GM12873 (cell line): ENCODE data around the gene RALGPS1.

Source experiments
- CTCF ChIP-seq: IDR thresholded peaks from 2 replicates; pipeline ENCODE4 v1.5.1; 2012; ENCODE audit warnings: low read depth, mild to moderate bottlenecking, moderate library complexity, low read length, control low read depth; ENCODE audit not compliant: insufficient read depth; ENCODE audit errors: missing control alignments

Gene RALGPS1

GRCh38 chr9:127007638-127008037, 93.1 kb downstream of the RALGPS1 start:
- TF ChIP-seq CTCF = no peak

GRCh38 chr9:127008076-127008475, 93.5 kb downstream of the RALGPS1 start:
- TF ChIP-seq CTCF = no peak

- TF ChIP-seq CTCF = no peak
These were observed 97.2 kb downstream of the RALGPS1 start for GRCh38 chr9:127011772-127012171.

GRCh38 chr9:127012250-127012649, 97.7 kb downstream of the RALGPS1 start:
- TF ChIP-seq CTCF = no peak

GRCh38 chr9:127013597-127013996, 99.0 kb downstream of the RALGPS1 start:
- no peak for TF ChIP-seq CTCF

- no peak for TF ChIP-seq CTCF
These were observed 99.8 kb downstream of the RALGPS1 start for GRCh38 chr9:127014216-127014909.

- no peak for TF ChIP-seq CTCF
These were observed 100.4 kb downstream of the RALGPS1 start for GRCh38 chr9:127014910-127015540.
